Activated naive CD4-positive, alpha-beta T cell treated with Interleukin-2 at 50 U/mL for 16 hours (primary cell): ENCODE results near the gene CHP1.
"Not testable (repeated sequence)": the region's sequence is repeated elsewhere in the genome, so short reads cannot be mapped to it uniquely, and the experiment has no call there.

Source experiments
- DNase-seq: peaks from one replicate; pipeline ENCODE4 v3.0.0-alpha.2; 2020

Gene CHP1

DNA sequence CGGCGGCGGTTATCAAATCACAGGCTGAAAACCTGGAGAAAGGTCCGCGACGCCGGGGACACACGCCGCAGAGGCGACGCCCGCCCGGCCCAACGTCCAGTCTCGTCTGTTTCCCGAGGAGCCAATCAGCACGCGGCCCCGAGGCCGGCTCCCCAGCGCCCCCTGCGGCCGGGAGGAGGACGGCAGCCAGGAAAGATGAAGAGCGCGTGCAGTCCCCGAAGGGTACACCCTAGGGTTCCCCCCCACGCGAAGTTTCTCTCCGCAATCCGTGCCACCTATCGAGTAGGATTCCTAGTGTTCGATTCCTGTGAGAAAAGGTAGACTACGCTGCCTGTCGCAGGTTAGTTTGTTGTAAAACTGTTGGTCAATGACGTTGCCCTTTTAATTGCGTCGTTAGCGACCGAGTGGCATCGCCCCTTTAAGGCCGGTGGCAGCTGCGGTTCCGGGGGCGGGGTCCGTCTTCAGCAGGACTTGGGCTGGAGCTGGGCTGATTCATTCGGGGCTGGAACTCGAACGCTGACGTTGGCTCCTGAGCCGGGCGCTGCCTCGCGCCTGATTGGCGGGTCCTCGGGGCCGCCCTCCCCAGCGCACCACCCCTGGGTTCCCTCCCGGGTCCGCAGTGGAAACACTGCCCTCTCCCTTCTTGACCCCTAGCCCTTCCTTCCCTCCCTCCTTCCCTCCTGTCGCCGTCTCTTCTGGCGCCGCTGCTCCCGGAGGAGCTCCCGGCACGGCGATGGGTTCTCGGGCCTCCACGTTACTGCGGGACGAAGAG is at the start of gene CHP1, which contains the start of gene EXD1:
Gene CHP1 (plus strand): TSS at position 619 of the 772 bp plus-strand sequence. CDS start 115 bp downstream, at position 734.
Gene EXD1 (minus strand): TSS at position 108 of the 772 bp plus-strand sequence. CDS start 4,182 bp downstream, outside the sequence.
- DNase-seq, result peak; percentile 98

DNA sequence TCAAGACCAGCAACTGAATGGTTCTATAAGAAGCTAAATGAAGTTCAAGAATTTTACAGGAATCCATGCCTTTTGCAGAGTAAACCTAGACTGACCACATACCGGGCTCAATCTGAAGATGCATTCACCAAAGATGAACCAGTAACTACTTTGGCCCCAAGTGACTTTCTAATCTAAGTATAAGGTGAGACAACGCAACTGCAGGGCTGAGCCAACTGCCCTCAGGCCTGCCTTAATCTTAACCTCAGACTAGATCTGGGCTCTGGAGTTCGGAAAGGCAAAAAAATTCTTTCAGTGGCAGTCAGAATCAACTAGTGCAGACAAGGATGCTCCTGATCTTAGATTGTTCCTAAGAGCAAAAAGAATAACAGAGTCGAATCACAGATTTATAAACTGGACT is 48.8 kb upstream of the CHP1 start:
- DNase-seq, result no peak

DNA sequence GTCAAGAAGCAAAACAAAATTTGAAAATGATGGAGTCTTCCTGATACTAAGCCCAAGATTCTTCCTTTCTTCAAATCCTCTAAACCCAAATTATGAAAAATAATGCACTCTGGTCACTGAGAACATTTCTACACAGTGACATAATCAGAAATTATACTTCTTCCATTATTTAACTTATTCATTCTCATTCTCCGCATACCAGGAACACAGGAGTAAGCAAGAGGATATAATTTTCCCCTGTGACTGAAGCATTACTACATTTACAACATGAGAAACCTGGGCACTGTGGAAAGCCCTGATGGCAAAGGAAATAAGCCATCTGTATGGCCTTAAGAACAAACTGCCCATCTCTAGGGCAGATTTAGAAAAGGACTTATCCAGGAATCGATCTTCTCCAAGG is 47.5 kb upstream of the CHP1 start:
- DNase-seq, result no peak

DNA sequence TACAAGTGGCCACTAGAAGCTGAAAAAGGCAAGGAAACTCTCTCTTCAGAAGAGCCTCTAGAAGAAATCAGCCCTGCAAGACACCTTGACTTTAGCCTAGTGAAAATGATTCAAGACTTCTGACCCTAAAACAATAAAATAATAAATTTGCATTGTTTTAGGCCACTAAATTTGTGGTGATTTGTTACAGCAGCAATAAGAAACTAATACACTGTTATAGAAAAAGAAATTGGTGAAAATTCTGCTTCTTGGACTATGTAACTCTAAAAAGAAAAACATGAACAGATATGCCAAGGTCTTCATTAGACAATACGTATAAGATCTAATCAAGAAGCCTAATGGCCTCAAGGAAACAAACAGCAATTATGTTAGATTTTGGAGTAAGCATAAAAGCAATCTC is 36.6 kb upstream of the CHP1 start:
- no peak for DNase-seq

DNA sequence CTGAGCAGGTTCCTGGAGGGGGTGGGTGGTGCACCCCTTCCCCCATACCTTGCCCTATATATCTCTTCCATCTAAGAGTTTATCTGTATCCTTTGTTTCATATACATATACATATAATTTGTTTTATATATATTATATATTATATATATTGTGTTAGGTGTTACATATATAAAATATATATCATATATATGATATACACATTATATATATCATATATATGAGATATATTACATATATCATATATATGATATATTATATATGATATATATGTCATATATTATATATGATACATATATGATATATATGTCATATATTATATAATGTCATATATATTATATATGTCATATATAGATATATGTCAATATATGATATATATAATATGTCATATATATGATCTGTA is 31.6 kb upstream of the CHP1 start:
- no peak for DNase-seq

DNA sequence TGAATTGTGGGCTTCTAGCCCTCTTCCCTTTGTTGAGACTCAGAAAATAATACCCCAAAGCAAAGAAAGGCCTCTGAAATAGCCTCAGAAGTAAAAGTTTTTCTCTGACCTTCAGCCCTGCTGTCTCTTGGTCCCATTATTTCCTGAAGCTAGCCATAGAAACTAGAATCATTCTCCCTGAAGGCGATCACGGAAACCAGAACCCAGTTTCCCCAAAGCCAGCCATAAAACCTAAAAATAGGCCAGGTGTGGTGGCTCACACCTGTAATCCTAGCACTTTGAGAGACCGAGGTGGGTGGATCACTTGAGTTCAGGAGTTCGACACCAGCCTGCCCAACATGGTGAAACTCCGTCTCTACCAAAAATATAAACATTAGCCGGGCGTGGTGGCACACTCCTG is 27.7 kb upstream of the CHP1 start:
- DNase-seq, result no peak

DNA sequence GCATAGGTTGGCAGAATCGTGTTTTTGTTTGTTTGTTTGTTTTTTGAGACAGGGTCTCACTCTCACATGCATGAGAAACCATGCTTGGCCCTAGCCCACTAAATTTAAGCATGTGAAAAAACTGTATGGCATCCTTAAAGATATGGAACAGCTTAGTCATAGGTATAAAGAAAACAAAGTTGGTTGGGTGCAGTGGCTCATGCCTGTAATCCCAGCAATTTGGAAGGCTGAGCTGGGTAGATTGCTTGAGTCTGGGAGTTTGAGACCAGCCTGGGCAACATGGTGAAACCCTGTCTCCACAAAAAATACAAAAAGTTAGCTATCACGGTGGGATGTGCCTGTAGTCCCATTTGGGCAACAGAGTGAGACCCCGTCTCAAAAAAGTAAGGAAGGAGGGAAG is 25.8 kb upstream of the CHP1 start:
- DNase-seq, result no peak

DNA sequence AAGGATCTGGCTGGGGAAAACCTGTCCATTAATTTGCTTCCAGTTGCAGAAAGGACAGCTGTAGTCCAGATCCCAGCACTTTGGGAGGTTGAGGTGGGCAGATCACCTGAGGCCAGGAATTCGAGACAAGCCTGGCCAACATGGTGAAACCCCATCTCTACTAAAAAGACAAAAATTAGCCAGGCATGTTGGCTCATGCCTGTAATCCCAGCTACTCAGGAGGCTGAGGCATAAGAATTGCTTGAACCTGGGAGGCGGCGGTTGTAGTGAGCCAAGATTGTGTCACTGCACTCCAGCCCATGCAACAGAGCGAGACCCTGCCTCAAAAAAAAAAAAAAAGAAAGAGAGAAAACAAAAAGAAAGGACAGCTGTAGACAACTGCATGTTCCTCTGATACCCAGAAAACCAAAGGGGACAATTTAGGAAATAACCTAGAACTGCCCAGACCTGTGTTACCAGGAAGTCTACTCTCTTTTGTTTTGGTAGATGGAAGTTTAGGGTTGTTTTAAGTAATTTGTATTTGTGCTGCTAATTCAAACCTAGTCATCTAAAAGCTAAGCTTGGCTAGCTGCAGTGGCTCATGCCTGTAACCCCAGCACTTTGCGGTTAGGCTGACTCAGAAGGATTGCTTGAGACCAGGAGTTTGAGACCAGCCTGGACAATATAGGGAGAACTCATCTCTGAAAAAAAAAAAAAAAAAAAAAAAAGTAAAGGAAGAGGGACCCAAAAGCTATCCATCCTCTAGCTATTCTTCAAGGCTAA is 23.2 kb upstream of the CHP1 start:
- no peak for DNase-seq

DNA sequence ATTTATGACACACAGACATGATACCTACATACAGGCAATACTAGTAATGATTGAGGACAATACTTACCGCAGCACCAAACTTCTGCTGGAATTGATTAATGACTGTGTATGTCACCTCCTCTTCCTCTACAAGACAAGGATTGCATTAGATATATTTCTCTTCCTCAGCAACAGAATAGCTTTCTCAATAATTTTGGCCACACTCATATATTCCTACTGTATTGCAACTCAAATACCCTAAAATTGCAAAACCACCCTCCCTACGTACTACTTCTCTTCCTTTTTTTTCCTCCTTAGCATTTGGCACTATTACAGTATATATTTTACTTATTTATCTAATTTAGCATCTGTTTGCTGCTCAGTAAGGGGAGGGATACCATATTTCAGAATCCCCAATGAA is 15.4 kb upstream of the CHP1 start:
- no peak for DNase-seq

DNA sequence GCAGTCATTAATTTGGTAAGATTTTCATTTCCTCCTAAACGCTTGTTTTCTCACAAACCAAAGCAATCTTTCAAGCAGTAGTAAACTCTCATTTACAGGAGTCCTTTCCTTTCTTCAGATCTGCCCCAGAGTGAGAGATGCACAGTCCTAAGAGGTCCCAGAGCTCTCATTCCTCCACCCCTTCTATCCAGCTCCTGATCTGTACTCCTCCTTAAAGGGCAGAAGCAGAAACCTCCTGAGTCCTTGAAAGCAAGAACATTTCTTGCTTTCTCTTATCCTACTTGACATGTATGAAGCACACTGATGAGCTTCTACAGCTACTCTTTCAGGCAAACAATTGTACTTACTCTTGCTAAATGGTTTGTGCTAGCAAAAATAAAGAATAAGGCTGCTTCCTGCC is 12.2 kb upstream of the CHP1 start:
- DNase-seq, result no peak

DNA sequence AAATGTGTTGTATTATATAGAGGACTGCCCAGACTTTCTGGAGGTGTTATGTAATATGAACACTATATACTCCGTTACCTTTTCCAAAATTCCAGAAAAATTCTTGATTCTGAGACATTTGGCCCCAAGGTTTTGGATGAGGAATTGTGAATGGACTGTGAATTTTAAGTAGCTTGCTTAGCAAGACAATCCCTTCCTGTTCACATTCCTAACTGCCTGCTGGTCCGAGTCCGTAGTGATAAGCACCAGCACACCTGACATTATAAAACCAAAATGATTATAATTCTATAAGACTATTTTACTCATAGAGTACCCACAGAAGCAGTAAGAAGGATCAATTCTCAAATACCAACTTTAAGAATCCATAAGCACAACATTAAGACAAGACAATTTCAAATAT is 11.7 kb upstream of the CHP1 start:
- no peak for DNase-seq

DNA sequence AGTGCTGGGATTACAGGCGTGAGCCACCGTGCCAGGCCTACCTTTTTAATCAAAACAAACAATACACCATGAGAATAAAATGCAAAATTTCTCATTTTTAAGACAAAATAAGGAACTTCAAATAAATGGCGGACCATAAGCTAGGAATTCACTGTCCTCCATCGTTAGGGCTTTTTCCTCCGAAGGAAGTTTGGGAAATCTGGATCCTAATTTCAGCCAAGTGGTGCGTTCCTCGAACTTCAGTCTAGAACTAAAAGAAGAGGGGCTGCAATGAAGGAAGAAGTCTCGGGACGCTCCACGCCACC is 771 bp upstream of the CHP1 start:
- no peak for DNase-seq

DNA sequence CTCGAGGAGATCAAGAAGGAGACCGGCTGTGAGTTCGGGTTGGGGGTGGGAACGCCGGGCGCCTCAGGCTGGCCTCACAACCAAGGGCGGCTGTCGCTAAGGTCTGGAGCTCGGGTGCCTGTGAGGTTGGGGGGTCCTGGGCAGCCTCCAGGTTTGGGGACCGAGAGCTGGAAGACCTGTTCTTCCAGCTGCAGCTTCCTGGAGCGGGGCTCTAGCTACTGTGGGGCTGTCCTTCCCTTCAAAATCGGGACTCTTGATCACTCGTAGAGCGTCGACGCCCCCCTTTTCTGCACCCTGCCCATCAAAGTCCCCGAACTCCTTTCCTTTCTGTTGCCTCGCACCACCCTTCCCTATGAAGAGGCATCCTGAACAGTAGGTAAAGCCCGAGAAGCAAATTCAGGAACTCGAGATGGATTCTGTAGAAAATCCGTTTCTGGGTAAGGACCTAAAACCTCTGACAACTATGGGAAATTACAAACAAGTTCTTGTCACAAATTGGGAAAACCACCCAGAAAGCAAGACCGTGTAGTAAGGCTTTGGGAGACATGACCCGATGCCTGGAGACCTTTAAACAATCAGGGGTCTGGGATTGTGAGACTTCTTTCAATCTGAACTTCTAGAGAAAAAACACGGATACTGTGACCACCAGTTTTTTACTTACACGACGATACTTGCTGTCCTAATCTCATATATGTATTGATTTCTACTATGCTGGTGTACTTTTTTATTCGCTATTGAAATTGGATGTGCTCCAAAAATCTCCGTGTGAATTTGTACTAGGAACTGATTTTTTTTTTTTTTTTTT is 556 bp downstream of the CHP1 start:
- no peak for DNase-seq

DNA sequence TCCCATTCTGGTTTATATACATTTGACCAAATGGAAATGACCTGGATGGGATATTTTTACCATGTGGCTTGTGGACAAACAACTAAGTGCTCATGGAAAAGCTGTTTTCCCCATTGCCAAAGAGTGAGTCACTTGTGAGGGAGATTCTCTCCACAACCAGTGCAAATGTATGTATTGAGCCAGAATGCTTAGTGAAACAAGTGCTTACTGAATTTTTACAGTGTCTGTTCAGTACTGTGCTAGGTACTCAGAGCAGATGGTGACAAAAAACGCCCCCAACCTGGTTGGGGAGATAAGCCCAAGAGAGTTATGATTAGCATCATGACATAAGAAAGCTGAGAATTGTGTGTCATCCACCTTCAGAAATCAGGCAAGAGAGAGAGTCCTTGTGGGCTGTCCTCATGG is 2.3 kb downstream of the CHP1 start:
- DNase-seq, result no peak

DNA sequence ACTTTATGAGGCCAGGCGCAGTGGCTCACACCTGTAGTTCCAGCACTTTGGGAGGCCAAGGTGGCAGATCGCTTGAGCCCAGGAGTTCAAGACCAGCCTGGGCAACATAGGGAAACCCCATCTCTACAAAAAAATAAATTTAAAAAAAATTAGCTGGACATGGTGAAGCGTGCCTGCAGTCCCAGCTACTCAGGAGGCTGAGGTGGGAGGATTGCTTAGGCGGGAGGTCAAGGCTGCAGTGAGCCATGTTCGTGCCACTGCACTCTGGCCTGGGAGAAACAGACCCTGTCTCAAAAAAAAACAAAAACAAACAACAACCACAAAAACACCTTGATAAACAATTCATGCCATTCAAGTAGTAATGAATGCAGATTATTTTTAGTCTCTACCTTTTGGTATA is 4.2 kb downstream of the CHP1 start:
- DNase-seq, result not testable (repeated sequence)

DNA sequence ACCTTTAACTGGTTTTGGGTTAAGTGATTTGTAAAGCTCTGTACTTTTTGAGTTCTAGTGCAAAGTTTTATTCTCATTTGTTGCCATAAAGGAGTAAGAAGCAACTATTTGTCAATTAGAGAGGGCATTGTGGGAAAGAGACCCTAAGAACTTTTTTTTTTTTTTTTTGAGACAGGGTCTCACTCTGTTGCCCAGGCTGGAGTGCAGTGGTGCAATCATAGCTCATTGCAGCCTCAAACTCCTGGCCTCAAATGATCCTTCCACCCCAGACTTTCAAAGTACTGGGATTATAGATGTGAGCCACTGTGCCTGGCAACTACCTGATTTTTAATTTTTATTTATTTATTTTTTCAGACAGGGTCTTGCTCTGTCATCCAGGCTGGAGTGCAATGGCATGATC is 4.9 kb downstream of the CHP1 start:
- DNase-seq, result no peak

DNA sequence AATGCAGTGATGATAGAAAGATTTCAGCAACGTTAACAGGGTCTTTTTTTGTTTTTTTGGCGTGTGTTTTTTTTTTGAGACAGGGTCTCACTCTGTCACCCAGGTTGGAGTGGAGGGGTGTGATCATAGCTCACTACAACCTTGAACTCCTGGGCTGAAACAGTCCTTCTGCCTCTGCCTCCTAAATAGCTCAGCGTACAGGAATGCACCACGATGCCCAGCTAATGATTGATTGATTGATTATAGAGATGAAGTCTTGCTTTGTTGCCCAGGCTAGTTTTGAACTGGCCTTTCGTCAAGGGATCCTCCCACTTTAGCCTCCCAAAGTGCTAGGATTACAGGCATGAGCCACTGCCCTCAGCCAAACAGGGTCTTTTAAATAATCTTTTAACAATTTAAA is 7.0 kb downstream of the CHP1 start:
- DNase-seq, result no peak

DNA sequence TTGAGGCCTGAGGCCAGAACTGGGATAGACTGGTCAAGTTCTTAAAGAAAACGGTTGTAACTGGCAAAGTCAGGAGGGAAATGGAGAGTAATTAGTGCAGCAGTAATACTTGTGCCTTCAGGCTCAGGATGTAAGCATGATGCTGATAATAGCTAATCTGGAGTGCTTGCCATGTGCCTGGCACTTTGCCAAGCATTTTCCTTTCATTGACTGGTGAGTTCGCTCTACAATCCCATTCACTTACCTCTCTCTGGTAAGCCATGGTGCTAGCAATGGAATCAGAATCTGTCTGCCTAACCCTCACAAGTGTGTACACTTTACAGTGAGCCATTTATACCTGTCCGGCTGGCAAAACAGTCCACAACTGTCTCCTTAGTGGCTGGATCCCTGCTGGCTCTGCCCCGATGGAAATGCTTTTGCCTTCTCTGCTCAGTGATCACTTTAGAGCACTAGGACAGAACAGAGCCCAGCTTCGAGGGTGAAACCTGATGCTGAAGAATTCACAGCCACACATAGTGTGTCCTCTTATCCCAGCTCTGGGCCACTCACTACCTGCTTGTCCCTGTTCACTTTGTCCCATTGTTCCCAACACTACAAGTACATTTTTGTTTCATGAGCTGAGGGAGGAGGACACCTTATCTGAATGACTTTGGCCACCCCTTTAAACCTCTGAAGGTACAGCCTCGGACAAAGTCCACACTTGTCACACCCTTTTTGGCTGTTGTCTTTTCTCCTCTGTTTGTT is 10.3 kb downstream of the CHP1 start:
- no peak for DNase-seq

DNA sequence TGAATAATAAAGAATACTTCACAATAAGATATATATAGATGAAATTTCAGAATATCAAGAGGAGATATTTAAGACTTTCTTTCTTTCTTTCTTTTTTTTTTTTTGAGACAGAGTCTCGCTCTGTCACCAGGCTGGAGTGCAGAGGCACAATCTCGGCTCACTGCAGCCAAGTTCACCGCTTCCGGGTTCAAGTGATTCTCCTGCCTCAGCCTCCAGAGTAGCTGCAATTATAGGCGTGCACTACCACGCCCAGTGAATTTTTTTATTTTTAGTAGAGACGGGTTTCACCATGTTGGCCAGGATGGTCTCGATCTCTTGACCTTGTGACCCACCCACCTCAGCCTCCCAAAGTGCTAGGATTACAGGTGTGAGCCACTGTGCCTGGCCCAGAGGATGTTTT is 19.7 kb downstream of the CHP1 start:
- not testable (repeated sequence) for DNase-seq

DNA sequence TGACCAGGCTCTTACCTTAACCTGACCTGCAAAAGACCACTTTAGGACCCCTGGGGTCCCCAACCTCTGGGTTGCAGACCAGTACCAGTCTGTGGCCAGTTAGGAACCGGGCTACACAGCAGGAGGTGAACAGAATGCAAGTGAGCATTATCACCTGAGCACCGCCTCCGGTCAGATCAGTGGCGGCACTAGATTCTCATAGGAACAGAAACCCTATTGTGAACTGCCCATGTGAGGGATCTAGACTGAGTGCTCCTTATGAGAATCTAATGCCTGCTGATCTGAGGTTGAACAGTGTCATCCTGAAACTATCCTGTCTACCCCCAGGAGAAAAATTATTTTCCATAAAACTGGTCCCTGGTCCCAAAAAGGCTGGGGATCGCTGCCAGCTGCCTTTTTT is 20.3 kb downstream of the CHP1 start:
- no peak for DNase-seq

DNA sequence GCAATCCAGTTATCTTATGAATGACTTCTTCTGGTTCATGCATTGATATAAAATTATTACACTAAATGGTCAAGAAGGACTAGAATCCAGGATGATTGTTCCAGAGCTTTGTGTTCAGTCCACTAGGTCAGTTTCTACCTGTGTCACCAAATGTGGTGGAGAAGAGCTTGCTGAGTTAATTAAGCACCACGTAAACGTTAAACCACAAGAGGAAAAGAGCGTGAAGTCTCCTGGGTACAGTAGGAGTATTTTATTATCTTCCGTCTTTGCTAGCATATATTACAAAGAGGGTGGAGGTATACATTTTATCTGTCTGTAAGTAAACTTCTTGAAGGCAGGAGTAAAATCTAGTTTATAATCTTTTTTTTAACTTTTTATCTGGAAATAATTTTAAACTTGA is 23.5 kb downstream of the CHP1 start:
- DNase-seq, result no peak

DNA sequence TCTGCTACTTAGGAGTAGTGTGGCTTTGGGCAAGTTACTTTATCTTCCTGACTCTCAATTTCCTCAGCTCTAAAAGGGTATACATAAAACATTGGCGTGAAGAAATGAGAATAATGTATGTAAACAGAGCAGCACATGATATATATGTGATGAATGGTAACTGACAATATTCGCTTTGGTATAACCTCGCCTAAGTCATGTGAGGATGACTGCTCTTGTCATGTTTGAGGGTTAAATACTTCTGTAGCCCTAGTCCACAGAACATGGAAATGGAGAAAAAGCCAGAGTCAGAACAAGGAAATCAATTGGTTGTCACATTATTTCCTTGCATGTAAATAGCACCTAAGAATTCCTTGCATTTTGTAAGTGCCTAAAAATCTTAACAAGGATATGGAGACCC is 25.0 kb downstream of the CHP1 start:
- DNase-seq, result no peak

DNA sequence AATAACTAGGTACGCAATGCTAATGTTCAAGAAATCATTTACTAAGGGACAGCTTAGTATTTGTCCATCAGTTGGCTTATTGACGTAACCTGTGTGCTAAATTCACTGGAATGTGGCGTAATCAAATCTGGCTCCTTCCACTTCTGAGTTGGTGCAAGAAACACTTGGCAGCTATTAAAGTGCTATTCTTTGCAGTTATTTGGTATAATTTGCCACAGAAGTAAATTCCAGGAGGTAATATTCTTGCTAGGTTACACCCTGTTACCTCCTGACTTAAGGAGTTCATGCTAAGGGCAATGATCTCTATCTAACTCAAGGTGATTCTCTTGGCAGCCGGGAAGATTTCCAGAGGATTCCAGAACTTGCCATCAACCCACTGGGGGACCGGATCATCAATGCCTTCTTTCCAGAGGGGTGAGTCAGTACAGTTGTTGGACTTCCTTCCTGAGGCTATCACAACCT is 25.5 kb downstream of the CHP1 start:
- no peak for DNase-seq
